Naive thymus-derived CD4-positive, alpha-beta T cell (primary cell): ENCODE data around the gene RPL27. TPM values are rescaled to one million over a fixed set of nuclear protein-coding genes. Genes with fewer than 3 reads are reported as not detected.

ENCODE experiments used
- ATAC-seq: fragments of 150-1000 bp; cut with Tn5 transposase; 2 replicates; pipeline ENCODE4 v1.10.0; 2021; ENCODE audit warnings: mild to moderate bottlenecking, moderate library complexity
- CTCF ChIA-PET: fragments of 350-600 bp; sonication (Branson Sonifier 250); formaldehyde crosslinking; loops from one replicate; lab custom pipeline; 2021; ENCODE audit warnings: antibody characterized with exemption; lab: Charles Lee
- POLR2A ChIA-PET: fragments of 350-600 bp; sonication (Branson Sonifier 250); formaldehyde crosslinking; loops from one replicate; lab custom pipeline; 2021; ENCODE audit warnings: antibody characterized with exemption, inconsistent platforms; lab: Charles Lee
- DNase-seq, 9 donors: peaks; one replicate each; pipeline versions ENCODE4 v3.0.0 to v3.0.0-alpha.2; 2020 to 2022; ENCODE audit warnings: mixed read lengths in 1 of 9
- H3K27ac ChIP-seq: one replicate; pipeline ENCODE4 v1.7.0; 2013; ENCODE audit warnings: mild to moderate bottlenecking, low read depth, low read length, moderate library complexity
- H3K27me3 ChIP-seq, 2 donors: one replicate each; pipeline ENCODE4 v1.7.0; 2013; ENCODE audit warnings: low read length in 2 of 2, mild to moderate bottlenecking in 2 of 2, moderate library complexity in 2 of 2; ENCODE audit not compliant: control insufficient read depth in 2 of 2, insufficient read depth in 2 of 2
- H3K36me3 ChIP-seq, 3 experiments: 1 replicate in 2 of 3; 2 replicates in 1 of 3; pipeline ENCODE4 v1.7.0; 2013; ENCODE audit warnings: low read length in 3 of 3, mild to moderate bottlenecking in 3 of 3, moderate library complexity in 1 of 3; ENCODE audit not compliant: insufficient read depth in 3 of 3, control insufficient read depth in 2 of 3
- H3K4me1 ChIP-seq, 2 donors: one replicate each; pipeline ENCODE4 v1.7.0; 2013; ENCODE audit warnings: low read length in 2 of 2, mild to moderate bottlenecking in 2 of 2, moderate library complexity in 1 of 2; ENCODE audit not compliant: control insufficient read depth in 2 of 2, insufficient read depth in 2 of 2
- H3K4me3 ChIP-seq: 2 replicates; pipeline ENCODE4 v1.7.0; 2013; ENCODE audit warnings: mild to moderate bottlenecking, low read length
- H3K9me3 ChIP-seq, 3 experiments: 1 replicate in 2 of 3; 2 replicates in 1 of 3; pipeline ENCODE4 v1.7.0; 2013; ENCODE audit warnings: low read length in 3 of 3; ENCODE audit not compliant: control insufficient read depth in 2 of 3
- H3K27ac Mint-ChIP-seq, 9 donors: one replicate each; pipeline ENCODE4 v1.8.0; 2020 to 2022; ENCODE audit warnings: mixed read lengths in 9 of 9, mild to moderate bottlenecking in 8 of 9, moderate library complexity in 5 of 9, inconsistent platforms in 2 of 9
- H3K27me3 Mint-ChIP-seq, 5 donors: one replicate each; pipeline ENCODE4 v1.8.0; 2021 to 2022; ENCODE audit warnings: mixed read lengths in 5 of 5, mild to moderate bottlenecking in 1 of 5
- H3K36me3 Mint-ChIP-seq, 5 donors: one replicate each; pipeline ENCODE4 v1.8.0; 2020 to 2022; ENCODE audit warnings: mixed read lengths in 5 of 5, mild to moderate bottlenecking in 3 of 5, inconsistent platforms in 1 of 5
- H3K4me1 Mint-ChIP-seq, 7 donors: one replicate each; pipeline ENCODE4 v1.8.0; 2020 to 2022; ENCODE audit warnings: mixed read lengths in 7 of 7, mild to moderate bottlenecking in 3 of 7, inconsistent platforms in 1 of 7
- H3K4me3 Mint-ChIP-seq, 10 donors: one replicate each; pipeline ENCODE4 v1.8.0; 2020 to 2022; ENCODE audit warnings: mild to moderate bottlenecking in 10 of 10, mixed read lengths in 10 of 10, moderate library complexity in 6 of 10, inconsistent platforms in 2 of 10
- H3K9me3 Mint-ChIP-seq, 11 donors: one replicate each; pipeline ENCODE4 v1.8.0; 2020 to 2022; ENCODE audit warnings: mixed read lengths in 11 of 11, mild to moderate bottlenecking in 4 of 11, inconsistent platforms in 1 of 11, moderate library complexity in 1 of 11
- intact Hi-C, 2 donors: fragments of 100-400 bp; cut with micrococcal nuclease; formaldehyde crosslinking; loops; one replicate each; pipeline ENCODE4 v1.15.1; 2023
- polyA plus RNA-seq, 2 donors: library from polyadenylated mRNA; unstranded; fragments of 300-500 nt; fragmentation: Illumina TruSeq; gene quantifications; one replicate each; pipeline ENCODE4 v1.2.3, GENCODE V29; 2021
- total RNA-seq, 6 experiments: library from RNA in 5 of 6; stranded (reverse) in 5 of 6; gene quantifications; 1 replicate in 5 of 6; 2 replicates in 1 of 6; pipeline ENCODE4 v1.2.3 and lab custom pipeline; 2021 to 2026

RPL27 gene
- 1,000 to 10,000 TPM in 4 of 5 experiments, 100 to 1,000 TPM in 1; 951 to 1,861 (median 1,662) TPM for total RNA-seq
- polyA plus RNA-seq = 1,000 to 10,000 TPM; 2,130 to 2,713 TPM
- 461 reads per million, percentile 97 among the genes with 10 or more reads in this experiment for total RNA-seq (lab: John Stamatoyannopoulos, UW)

DNA sequence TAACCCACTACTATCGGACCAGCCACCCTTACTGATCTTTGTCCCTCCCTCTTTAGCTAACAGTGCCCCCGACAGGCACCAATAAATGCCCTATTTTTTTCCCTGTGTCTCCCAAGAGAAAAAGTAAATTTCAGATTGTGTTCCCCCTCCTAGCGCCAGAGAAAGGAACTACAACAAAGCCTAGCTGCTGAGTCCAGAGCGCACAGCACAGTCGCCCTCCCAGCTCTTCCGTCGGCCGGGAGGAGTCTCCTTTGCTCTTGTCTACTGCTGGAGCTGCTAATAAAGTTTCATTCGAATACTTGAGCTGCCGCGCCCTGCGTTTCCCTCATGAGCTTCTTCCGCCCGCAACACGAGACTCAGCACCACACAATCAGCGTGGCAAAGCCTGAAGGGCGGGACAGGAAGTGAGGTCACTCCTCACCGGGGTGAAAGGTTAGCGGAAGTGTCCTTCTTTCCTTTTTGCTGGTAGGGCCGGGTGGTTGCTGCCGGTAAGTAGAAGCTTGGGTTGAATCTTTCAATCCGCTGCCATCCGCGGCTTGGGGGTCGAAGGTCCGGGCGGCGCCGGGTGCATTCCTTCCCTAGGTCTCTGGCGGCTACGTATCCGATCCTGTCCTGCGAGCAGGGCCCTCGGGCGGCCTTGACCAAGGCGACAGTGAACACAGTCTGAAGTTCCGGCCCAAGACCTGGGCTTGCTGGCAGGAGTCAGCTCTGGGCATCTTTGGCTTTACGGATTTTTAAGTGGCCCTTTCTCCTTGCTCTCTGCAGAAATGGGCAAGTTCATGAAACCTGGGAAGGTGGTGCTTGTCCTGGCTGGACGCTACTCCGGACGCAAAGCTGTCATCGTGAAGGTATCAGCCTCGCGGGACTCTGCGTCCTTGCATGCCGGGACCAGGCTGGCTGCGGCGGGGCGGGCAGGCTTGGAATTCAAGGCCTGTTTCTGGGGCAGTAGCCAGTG lies at the start of gene RPL27:
TSS of gene RPL27 (plus strand) at position 436 of the 955 bp plus-strand sequence. CDS start at position 768, 332 bp downstream.
- Histone ChIP-seq H3K27ac (peak within 1 kb of the TSS; percentile 97), H3K36me3 (peaks cover 8 to 36% (median 9%) of the 10 kb centered on the region in 3 experiments), H3K4me1 (peaks cover 15 to 18% of the 10 kb centered on the region in 2 donors), H3K27me3 (no peaks in the 10 kb centered on the region), H3K9me3 (no peaks in the 10 kb centered on the region), H3K4me3 (peak within 1 kb of the TSS; percentile 91)
- Mint-ChIP-seq H3K4me1 (peaks cover 16 to 29% (median 24%) of the 10 kb centered on the region in 7 donors), H3K27ac (peak within 1 kb of the TSS; percentile 89 to 100 (median 99)), H3K27me3 (no peaks in the 10 kb centered on the region), H3K36me3 (peaks cover 0 to 22% (median 13%) of the 10 kb centered on the region in 5 donors), H3K4me3 (peak within 1 kb of the TSS; percentile 74 to 98 (median 95)), H3K9me3 (no peaks in the 10 kb centered on the region)
- peak; percentile 89 to 99 (median 98) for DNase-seq
- ChIA-PET CTCF (interaction anchor here (0.8 to 2.4 kb wide), 12 partner anchors 9 to 486 kb away, joined by 3 to 10 read pairs (median 4); partner anchors contain the start of genes DHX8, IFI35 and TMEM106A), POLR2A (interaction anchor here (0.5 to 3.4 kb wide), 41 partner anchors 9 to 1200 kb away, joined by 3 to 68 read pairs (median 6); partner anchors contain the start of genes ARL4D, BECN1, DHX8 and DNAJC7)
- peak; percentile 97 for ATAC-seq
- intact Hi-C loops = loop anchor here (1.0 to 5.0 kb wide), 19 partner anchors 8 to 485 kb away; partner anchors contain the start of genes AARSD1 (in 2 of the 2), BRCA1 (in 2 of the 2), DHX8 (in 2 of the 2) and PSME3 (in 2 of the 2)

DNA sequence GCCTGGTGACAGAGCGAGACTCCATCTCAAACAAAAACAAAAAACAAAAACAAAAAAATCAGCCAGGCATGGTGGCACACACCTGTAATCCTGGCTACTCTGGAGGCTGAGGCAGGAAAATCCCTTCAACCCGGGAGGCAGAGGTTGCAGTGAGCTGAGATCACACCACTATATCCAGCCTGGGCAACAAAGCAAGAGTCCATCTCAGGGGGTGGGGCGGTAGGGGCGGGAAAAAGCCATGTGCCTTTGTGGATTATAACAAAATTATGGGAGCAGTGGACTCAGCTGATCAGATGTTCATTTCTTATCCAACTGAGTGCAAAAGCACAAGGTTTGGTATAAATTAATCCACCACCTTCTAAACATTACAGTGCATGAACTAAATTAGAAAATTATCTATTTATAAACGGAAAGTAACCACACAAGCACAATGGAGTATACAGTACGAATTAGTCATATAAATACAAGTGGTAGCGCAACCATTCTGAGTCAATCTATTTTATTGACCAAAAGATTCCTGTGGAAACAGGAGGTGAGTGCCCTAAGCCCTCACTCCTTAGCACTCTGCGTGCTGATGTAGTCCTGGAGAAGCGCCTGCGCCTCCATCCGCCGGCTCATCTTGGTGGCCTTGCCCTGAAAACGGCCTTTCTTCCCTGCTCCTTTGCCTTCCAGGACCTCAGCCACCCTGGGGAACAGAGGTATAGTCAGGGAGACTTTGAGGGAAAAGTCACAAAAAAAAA lies 48.0 kb upstream of the RPL27 start:
- Mint-ChIP-seq H3K4me3 (no peak overlapping the region), H3K4me1 (no peaks in the 10 kb centered on the region), H3K9me3 (no peaks in the 10 kb centered on the region), H3K27ac (peak overlapping the region in 1 of 9 donors; percentile 51), H3K27me3 (no peaks in the 10 kb centered on the region), H3K36me3 (peaks cover 10 to 44% (median 14%) of the 10 kb centered on the region in 5 donors)
- CTCF ChIA-PET = no interaction called here
- H3K27ac ChIP-seq = no peak overlapping the region
- DNase-seq = no peak
- no peaks in the 10 kb centered on the region for H3K9me3 ChIP-seq
- intact Hi-C loops = no loop called here
- H3K27me3 ChIP-seq = no peaks in the 10 kb centered on the region
- peaks cover 5 to 66% (median 13%) of the 10 kb centered on the region in 3 experiments for H3K36me3 ChIP-seq
- POLR2A ChIA-PET = interaction anchor here (1.0 kb wide), 1 partner anchor 372 kb away, joined by 3 read pairs; no protein-coding TSS in a partner anchor
- ATAC-seq = no peak
- H3K4me3 ChIP-seq = no peak overlapping the region
- H3K4me1 ChIP-seq = no peaks in the 10 kb centered on the region

DNA sequence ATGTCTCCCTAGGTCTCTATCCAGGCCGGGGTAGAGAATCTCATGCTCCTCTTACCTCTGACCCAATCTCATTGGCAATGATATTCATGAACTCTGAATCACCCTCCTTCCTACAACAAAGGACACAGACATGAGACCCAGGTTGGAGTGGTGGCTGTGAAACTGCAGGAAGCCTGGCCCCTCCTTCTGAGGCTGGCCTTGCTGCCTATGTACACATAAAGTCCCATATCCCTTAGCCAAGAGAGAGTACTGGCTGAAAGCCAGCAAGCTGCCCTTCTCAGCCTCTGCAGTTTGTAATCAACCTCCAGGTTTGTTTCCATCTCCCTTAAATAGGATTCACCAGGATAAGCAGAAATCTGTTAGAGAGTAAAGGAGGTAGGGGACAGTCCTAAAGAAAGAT lies 44.5 kb upstream of the RPL27 start:
- no peak overlapping the region for H3K4me3 ChIP-seq
- Mint-ChIP-seq H3K27ac (no peak overlapping the region), H3K36me3 (peaks cover 14 to 60% (median 23%) of the 10 kb centered on the region in 5 donors), H3K27me3 (no peaks in the 10 kb centered on the region), H3K4me1 (peaks cover 0 to 6% (median 0%) of the 10 kb centered on the region in 7 donors), H3K9me3 (no peaks in the 10 kb centered on the region), H3K4me3 (no peak overlapping the region)
- peaks cover 5 to 90% (median 27%) of the 10 kb centered on the region in 3 experiments for H3K36me3 ChIP-seq
- H3K27me3 ChIP-seq = no peaks in the 10 kb centered on the region
- no peak for ATAC-seq
- H3K9me3 ChIP-seq = no peaks in the 10 kb centered on the region
- no peak overlapping the region for H3K27ac ChIP-seq
- intact Hi-C loops = no loop called here
- H3K4me1 ChIP-seq = no peaks in the 10 kb centered on the region
- DNase-seq = no peak
- ChIA-PET POLR2A (no interaction called here), CTCF (no interaction called here)

DNA sequence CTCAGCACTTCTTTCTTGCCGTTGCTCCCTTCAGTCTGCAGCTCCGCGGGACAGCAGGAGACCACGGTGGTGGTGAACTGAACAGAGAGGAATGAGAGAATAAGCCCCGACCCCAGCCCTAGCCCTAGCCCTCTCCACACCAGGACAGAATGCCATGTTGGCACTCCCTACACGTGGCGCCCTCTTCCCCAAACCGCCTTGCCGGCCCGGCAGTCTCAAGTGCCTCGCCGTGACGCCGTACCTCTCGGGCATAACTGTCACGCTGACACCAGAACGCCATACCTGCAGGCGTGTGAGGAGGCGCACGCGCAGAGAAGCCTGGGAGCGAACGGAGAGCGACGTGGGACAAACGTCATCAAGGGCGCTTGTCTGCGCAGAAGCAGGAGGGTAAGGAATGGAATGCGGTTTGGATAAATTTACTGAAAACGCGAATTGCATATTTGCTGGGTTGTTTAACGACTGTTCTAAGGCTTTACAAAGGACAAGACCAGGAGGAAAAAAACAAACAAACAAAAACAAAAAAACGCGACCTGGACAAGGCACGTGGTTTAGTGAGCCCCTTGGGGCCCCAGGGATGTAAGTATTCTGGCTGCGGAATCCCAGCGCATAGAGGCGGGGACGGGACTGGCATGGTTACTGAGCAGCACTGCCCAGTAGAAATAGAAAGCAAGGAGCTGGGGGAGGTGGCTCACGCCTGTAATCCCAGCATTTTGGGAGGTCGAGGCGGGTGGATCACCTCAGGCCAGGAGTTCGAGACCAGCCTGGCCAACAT lies 33.9 kb upstream of the RPL27 start, which contains the start of gene AARSD1:
TSS of gene AARSD1 (minus strand) at position 294 of the 772 bp plus-strand sequence. CDS start at position 280, 14 bp downstream.
- H3K4me1 ChIP-seq = peaks cover 5 to 10% of the 10 kb centered on the region in 2 donors
- H3K36me3 ChIP-seq = peaks cover 6 to 25% (median 12%) of the 10 kb centered on the region in 3 experiments
- peaks cover 0 to 2% (median 0%) of the 10 kb centered on the region in 5 donors for H3K27me3 Mint-ChIP-seq

DNA sequence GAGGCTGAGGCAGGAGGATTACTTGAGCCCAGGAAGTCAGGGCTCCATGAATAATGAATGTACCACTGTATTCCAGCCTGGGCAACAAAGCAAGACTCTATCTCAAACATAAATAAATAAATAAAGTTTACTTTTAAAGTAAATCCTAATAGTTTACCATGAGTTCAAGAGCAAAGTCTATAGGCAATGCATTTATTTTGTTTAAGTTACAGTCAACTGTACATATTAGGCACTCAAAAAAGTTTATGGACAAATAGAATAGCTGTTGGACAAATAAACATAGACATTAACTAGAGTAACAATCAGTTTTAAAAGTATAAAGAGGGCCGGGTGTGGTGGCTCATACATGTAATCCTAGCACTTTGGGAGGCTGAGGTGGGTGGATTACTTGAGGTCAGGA lies 30.3 kb upstream of the RPL27 start:
- no peak overlapping the region for H3K27ac Mint-ChIP-seq
- peaks cover 5 to 10% of the 10 kb centered on the region in 2 donors for H3K4me1 ChIP-seq
- no peaks in the 10 kb centered on the region for H3K27me3 ChIP-seq
- peaks cover 0 to 2% (median 0%) of the 10 kb centered on the region in 5 donors for H3K27me3 Mint-ChIP-seq
- ChIA-PET CTCF (interaction anchor here (1.3 kb wide), 1 partner anchor 30 kb away, joined by 3 read pairs; the partner anchor contains the start of gene RPL27), POLR2A (interaction anchor here (0.5 to 1.1 kb wide), 2 partner anchors 12 to 34 kb away, joined by 3 read pairs; partner anchors contain the start of gene PTGES3L)
- H3K9me3 Mint-ChIP-seq = peaks cover 0 to 6% (median 0%) of the 10 kb centered on the region in 11 donors
- H3K9me3 ChIP-seq = no peaks in the 10 kb centered on the region
- no peak overlapping the region for H3K27ac ChIP-seq
- no peak overlapping the region for H3K4me3 Mint-ChIP-seq
- no peak for ATAC-seq
- H3K36me3 ChIP-seq = no peaks in the 10 kb centered on the region
- intact Hi-C loops = no loop called here
- no peak for DNase-seq
- H3K36me3 Mint-ChIP-seq = peaks cover 0 to 7% (median 0%) of the 10 kb centered on the region in 5 donors
- H3K4me1 Mint-ChIP-seq = peaks cover 10 to 18% (median 14%) of the 10 kb centered on the region in 7 donors
- H3K4me3 ChIP-seq = no peak overlapping the region

More for the DNA sequence above, 33.9 kb upstream of the RPL27 start, which contains the start of gene AARSD1:
- DNase-seq = peak; percentile 77 to 92 (median 90)
- Histone ChIP-seq H3K27me3 (no peaks in the 10 kb centered on the region), H3K4me3 (peak within 1 kb of the TSS; percentile 96), H3K9me3 (no peaks in the 10 kb centered on the region), H3K27ac (peak within 1 kb of the TSS; percentile 77)
- Mint-ChIP-seq H3K9me3 (peaks cover 0 to 6% (median 0%) of the 10 kb centered on the region in 11 donors), H3K4me3 (peak within 1 kb of the TSS; percentile 89 to 99 (median 94)), H3K36me3 (peaks cover 4 to 23% (median 11%) of the 10 kb centered on the region in 5 donors), H3K4me1 (peaks cover 11 to 23% (median 18%) of the 10 kb centered on the region in 7 donors), H3K27ac (peak within 1 kb of the TSS; percentile 86 to 97 (median 94))
- CTCF ChIA-PET = no interaction called here
- ATAC-seq = peak; percentile 99
- intact Hi-C loops = loop anchor here (1.0 to 2.0 kb wide), 4 partner anchors 16 to 207 kb away; partner anchors contain the start of genes NBR1 (in 2 of the 2), PTGES3L (in 2 of the 2), RPL27 (in 2 of the 2) and RUNDC1 (in 2 of the 2)
- POLR2A ChIA-PET = interaction anchor here (0.7 to 1.2 kb wide), 4 partner anchors 9 to 1831 kb away, joined by 3 to 8 read pairs (median 5); partner anchors contain the start of gene RPL27
